Activated CD8-positive, alpha-beta memory T cell treated with anti-CD3 and anti-CD28 coated beads, Interleukin-2, amount 50 U/mL, for 24 hours (primary cell): Measurements from ENCODE around the gene HNF4A.
"Not testable (repeated sequence)": the region's sequence is repeated elsewhere in the genome, so short reads cannot be mapped to it uniquely, and the experiment has no call there.

Experiments used
- DNase-seq: peaks from one replicate; pipeline ENCODE4 v3.0.0-alpha.2; 2020; ENCODE audit errors: extremely low read depth

The HNF4A gene

DNA sequence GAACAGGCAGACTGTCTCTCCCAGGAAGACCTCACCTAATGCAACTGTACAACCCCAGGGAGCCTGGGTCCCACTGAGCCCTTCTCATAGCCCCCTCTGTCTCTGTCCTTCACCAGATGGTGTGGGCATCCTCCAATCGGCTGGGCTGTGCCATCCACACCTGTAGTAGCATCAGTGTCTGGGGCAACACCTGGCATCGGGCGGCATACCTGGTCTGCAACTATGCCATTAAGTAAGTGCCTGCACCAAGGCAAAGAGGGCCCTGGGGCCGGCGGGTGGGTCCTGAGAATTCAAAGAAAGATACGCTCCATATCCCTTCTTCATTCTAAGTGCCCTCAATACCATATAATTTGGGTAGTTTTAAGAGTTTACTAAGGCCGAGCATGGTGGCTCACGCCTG lies 10.4 kb upstream of the HNF4A start:
- DNase-seq: no peak

DNA sequence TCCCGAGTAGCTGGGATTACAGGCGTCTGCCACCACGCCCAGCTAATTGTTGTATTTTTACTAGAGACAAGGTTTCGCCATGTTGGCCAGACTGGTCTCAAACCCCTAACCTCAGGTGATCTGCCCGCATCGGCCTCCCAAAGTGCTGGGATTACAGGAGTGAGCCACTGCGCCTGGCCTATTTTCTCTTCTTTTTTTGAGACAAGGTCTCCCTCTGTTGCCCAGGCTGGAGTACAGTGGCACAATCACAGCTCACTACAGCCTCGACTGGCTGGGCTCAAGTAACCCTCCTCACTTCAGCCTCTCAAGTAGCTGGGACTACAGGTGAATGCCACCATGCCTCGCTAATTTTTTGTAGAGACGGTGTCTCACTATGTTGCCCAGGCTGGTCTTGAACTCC lies 9.6 kb upstream of the HNF4A start:
- DNase-seq: not testable (repeated sequence)

DNA sequence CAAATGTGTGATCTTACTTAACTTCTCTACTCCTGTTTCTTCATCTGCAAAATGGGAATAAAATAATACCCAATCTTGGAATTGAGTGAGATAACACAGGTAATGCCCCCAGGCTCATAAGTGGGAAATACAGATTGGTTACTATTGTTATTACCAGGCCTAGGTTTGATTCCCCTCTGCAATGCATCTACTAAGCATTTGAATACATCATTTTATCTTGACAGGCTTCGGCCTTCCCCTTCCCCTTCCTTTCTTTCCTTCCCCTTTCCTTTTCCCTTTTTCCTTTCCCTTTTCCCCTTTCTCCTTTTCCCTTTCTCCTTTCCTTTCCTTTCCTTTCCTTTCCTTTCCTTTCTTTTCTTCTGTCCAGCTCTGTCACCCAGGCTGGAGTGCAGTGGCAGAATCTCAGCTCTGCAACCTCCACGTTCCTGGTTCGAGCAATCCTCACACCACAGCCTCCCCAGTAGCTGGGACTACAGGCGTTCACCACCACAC lies 7.3 kb upstream of the HNF4A start:
- DNase-seq: no peak

DNA sequence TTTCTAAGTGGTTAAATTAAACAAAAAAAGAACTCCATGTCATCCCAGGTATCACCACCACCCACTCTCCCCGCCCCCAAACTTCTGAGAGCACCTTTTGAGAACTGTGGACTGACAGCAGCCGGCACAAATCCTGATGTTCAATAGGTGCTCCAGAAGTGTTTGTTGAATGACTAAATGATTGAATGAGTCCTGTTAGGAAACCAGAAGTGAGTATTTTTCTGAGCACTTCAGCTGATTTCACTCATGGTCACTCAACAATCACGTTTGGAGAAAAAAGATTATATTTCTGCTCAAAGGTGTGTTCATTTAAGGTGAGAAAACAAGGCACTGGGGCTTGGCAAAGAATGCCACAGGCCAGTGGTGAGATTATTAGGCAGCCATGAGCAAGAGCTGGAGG lies 6.2 kb upstream of the HNF4A start:
- DNase-seq: no peak

DNA sequence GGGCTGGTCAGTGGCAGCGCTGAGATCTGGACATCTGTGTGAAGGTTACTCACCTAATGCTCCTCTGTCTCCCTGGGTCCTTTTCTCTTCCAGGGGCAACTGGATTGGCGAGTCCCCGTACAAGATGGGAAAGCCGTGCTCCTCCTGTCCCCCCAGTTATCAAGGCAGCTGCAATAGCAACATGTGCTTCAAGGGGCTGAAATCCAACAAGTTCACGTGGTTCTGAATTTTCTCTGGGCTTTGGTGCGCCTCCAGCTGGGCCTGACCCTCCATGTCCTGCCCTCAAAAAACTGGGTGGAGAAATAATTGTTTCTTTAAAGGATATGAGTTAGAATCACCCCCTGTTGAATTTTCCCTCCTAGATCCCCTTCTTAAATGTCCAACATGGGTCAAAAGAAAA lies 4.9 kb upstream of the HNF4A start:
- no peak for DNase-seq

DNA sequence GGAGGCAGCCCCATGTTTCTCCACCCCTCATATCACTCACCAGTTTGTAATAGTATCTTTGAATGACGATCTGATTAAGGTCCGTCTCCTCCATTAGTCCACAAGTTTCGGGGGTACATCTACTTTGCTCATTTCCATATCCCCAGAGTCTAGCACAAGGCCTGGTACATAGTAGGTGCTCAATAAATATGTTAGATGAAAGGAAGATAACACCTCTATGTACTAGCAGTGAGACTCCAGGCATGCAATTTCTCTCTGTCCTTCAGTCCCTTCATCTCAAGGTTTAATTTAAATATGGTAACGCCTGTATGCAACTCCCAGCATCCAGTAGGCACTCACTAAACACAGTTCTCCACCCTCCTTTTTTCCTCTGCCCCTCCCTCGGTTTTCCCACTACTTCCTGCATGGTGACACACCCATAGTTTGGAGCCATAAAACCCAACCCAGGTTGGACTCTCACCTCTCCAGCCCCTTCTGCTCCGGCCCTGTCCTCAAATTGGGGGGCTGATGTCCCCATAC lies 461 bp upstream of the HNF4A start:
- DNase-seq: no peak

DNA sequence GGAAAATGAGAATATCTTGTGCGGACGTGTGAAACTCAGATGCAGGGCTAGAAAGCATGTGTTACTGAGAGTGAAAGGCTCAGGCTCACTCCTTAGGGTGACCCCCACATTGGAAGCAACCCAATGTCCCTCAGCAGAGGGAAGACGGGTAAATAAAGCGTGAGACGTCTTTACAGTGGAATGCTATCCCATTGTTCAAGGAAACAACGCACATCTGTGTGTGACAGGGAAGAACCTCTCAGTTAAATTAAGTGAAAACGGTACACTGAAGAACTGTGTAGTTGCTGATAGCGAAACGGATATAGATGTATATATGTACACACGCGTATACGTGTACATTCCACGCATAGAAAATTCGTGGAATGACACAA lies 839 bp downstream of the HNF4A start:
- no peak for DNase-seq

DNA sequence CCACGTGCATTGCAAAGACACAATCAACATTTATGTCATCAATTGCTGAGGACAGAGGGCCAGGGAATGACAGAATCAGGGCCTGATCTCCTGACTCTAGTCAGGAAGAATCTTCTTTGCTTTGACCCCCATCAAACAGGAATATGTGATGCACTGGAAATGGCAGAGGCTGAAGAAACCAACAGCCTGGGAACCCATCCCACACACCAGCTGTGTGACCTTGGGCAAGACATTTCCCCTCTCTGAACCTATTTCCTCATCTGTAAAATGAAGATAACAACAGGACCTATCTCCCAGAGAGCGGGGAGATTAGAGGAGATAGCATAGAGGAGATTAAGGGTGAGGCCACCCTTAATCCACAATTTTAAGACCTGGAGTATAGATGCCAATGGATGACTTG lies 1.5 kb downstream of the HNF4A start:
- DNase-seq: no peak

DNA sequence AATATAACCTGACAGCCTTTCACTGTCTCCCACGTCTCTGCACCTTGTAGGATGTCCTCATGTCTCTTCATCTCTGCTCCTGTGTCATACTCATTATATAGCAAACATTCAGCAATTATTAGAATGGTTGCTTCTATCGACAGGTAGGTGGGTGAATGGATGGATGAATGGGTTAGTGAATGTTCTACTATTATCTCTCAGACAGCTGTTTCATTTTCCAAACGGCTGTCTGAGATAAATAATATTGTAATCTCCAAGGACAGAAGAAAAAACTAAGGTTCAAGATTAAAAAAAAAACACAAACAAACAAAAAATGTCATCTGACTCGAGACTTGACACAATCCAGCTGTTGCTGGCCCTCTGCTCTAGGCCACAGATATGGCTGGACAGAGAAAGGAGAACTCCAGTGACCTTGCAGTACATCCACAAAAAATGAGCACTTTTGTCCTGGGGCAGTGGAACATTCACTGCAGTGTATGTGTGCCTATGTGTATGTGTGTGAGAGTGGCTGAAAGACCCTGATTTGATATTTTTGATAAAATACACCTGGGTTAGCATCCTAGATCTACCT lies 2.1 kb downstream of the HNF4A start:
- no peak for DNase-seq

DNA sequence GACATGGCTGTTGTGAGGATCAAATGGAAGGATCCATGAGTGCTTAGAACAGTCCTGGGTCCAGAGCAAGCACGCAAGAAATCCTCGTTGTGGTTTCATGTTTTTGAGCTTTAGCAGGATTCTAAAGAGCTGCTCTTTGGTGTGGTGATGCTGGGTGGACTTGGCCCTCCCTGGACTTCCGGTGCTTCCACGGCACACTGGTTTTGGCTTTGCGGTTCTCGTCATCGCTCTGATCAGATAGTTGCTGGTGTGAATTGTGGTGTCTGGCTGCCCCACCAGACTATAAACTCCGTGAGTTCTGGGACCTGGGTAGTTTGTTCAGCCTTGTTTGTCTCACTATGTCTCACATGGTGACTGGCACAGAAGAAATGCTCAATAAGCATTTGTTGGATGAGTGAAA lies 3.3 kb downstream of the HNF4A start:
- DNase-seq: no peak

DNA sequence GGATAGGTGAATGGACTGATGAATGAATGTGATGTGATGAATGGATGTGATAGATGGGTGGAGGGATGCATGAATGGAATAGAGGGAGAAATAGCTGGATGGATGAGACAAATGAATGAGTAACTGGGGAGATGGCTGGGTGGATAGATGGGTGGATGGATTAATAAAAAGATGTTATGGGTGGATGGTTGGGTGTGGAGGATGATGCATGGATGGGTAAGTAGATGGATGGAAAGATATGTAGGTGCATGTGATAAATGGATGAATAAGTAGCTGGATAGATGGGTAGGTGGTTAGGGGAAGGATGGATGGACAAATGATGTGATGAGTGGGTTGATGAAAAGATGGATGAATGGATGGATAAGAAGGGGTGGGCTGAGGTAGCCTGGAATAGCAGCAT lies 4.7 kb downstream of the HNF4A start:
- no peak for DNase-seq

DNA sequence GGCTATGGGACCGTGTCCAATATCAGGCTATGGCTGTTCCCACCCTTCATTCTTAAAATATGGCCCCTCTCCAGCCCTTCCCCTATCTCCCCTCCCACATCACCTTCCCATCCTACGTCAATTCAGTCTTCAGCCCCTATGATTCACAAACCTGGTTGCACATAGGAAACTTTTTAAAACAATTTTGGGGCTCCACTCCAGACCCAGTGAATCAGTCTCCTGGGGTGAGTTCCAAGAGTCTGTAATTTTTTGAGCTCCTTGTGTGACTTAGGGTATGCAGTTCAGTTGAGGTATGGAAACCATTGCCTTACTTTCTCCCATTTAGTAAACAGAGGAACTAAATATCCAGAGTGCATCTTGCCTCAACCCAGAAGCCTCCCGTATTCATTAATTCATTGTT lies 5.5 kb downstream of the HNF4A start:
- DNase-seq: no peak

DNA sequence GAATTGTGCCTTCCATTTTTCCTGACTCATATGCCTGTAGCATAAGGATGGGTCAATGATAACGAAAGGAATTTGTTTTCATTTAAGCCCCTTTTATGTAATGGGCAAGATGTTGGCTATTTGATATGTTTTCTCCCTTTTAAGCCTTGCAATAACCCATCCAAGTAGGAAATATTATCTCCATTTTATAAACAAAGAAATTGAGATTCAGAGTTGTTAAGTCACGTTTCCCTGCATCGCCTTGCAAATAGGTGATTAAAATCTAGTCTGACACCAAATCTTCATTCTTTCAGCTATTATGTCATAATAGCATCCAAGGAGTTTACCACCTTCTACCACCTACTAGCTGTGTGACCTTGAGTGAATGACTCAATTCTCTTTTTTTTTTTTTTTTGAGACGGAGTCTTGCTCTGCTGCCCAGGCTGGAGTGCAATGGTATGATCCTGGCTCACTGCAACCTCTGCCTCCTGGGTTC lies 7.0 kb downstream of the HNF4A start:
- DNase-seq: no peak

DNA sequence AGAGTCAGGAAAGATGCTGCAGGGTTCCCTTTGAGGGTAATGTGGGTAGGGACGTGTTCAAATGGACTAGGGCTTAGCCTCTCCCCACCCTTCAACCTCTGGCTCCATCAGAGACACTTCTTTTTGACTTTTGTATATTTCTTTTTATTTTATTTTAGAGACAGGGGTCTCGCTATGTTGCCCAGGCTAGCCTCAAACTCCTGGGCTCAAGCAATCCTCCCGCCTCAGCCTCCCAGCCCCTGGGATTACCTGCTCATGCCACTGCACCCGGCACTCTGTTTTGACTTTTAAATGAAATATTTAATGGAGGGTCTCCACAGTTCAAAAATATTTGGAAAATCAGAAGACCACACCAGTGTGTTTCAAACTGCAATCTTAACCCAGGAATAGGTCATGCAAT lies 8.6 kb downstream of the HNF4A start:
- DNase-seq: no peak

DNA sequence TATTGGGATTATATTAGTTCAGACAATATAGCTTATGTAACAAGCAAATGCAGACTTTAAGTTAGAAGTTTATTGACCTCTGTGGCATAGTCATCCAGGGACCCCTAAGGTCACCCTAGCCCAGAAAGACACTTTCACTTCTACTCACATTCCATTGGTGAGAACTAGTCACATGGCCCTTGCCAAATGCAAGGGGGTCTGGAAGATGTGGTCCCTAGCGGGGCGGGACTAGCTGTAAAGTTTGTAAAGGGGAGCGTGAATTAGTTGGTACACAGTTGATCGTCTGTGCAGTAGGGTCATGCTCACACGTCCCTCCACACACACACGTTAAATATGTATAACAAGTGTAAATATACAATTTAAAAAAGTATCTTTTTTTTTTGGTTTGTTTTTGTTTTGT lies 9.3 kb downstream of the HNF4A start:
- DNase-seq: no peak

DNA sequence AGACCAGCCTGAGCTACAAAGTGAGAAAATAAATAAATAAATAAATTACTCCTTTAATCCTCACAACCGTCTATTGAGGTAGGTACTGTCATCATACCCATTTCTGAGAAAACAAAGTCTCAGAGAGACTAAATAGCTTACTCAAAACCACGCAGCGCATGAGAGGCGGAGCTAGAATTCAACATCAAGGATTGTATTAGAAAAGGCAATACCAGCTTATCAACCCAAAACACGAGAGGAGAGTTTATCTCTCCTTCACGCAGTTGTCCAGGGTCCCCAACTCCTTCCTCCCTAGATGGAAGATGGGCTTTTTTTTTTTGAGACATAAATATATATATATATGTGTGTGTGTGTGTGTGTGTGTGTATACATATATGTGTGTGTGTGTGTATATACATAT lies 12.2 kb downstream of the HNF4A start:
- DNase-seq: no peak

DNA sequence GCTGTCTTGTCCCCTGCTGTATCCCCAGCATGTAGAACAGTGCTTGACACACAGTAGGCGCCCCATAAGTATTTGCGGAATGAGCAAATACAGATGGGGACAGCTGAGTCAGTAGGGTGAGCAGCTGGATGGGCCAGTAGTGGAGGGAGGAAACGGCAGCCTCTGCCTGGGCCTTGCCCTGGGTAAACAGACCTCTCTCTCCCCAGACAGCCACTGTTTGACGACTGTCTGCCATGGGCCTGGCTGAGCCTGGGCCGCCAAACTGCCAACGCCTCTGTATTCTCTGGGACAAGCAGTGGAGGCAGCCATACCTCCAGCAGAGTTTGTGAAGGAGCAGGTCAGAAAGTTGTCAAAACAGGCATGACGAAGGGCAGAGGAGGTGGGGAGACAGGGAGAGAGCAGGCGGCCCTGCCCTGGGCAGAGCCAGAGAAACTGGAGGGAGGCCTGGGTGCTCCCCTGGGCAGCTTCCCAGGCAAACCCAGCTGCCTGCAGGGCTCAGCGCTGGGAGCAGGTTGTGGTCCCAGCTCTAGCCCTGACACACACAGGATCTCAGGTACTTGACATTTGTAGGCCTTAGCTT lies 15.2 kb downstream of the HNF4A start:
- no peak for DNase-seq

DNA sequence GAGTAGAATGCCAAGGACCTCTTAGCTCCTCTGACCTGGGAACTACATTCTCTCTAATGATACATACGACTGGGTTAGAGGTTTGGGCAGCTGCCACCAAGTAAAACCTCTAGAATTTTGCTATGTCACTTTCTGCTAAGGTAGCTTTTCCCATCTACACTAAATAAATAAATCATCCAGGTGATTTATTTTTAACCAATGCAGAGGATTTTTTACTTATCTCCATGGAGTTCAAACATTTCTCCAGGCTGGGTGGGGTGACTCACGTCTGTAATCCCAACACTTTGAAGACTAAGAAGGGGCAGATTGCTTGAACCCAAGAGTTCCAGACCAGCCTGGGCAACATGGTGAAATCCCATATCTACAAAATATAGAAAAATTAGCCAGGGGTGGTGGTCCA lies 27.1 kb downstream of the HNF4A start:
- no peak for DNase-seq

DNA sequence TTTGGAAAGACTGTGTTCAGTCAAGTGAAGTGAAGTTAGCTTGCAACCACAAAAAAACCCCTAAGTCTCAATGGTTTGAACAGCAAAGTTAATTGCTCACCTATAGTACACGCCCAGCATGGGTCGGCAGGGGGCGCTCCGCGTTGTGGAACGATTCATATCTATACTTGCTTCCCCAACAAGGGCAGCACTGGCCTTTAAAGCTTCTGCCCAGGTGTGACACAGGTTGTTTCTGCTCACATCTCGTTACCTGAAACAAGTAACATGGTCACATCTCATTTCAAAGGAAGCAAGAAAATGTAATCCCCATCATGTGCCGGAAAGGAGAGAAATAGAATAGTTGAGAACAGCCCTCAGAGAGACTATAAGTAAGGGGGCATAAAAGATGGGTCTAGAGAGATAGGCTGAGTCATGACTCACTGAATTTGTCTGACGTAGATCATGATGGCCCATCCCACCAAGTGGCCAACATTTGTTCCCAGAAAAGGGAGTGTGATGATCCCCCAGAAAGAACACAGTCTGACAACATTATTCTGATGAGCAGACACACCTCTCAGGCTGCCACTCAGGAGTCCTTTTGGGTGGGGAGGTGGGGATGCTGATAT lies 29.0 kb downstream of the HNF4A start:
- DNase-seq: peak; percentile 66

DNA sequence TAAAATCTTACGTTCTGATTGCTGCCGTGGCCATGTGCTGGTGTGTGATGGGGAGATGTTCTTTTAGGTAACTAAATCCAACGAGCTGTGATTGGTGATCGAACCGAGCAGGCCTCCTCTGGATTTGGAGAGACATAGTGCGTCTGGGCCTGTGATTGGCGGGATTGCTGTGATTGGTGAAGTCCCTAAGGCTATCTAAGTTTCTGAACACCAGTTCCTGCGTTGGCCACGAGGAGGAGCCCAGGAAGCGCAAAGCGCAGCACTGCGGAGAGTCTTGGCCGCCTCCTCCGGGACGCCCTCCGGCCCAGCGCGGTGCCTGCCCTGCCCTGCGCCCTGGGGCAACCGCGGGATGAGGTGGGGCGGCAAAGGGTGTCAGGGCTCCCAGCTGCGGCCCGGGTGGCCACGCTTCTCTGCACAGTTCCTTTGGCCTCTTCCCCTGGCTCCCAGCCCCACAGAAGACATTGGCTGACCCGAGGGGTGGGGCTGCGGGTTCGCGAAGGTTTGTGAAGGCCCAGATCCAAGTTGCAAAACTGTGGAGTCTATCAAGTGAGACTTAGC lies 33.0 kb downstream of the HNF4A start:
- DNase-seq: peak; percentile 29

DNA sequence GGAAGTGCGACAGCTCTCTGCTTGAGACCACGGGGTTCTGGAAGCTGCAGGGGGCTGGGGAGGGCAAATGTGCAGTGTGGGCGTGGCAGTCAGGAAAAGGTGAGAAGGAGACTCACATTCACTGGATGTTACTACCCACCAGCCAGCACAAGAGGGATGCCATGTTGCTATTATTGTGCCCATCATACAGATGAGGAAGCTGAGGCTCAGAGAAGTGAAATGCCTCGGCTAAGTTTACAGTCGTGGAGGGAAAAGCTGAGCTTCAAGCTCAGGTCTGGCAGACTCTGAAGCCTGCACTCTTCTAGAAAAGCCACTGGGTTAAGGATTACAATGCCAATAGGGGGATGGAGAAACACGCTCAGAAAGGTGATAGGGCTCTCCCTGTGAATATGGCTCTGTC lies 34.4 kb downstream of the HNF4A start:
- no peak for DNase-seq

DNA sequence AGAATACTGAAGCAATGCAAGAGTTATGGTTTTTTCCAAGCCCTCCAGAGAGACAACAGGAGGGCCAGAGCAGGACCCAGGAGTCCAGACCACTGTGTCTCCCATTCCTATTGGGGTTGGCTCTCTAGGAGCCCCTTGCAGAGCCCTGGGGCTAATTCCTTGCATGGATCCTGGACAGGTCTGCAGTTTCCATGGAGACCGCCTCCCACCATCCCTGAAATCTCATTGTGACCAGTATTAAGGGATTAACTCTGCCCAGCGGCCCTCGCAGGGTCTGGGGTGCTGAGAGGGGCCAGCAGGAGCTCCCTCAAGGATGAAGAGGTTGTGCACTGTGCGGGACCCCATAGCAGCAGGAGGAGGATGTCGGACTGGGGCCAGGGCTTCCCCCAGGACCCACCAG lies 34.8 kb downstream of the HNF4A start:
- DNase-seq: no peak

DNA sequence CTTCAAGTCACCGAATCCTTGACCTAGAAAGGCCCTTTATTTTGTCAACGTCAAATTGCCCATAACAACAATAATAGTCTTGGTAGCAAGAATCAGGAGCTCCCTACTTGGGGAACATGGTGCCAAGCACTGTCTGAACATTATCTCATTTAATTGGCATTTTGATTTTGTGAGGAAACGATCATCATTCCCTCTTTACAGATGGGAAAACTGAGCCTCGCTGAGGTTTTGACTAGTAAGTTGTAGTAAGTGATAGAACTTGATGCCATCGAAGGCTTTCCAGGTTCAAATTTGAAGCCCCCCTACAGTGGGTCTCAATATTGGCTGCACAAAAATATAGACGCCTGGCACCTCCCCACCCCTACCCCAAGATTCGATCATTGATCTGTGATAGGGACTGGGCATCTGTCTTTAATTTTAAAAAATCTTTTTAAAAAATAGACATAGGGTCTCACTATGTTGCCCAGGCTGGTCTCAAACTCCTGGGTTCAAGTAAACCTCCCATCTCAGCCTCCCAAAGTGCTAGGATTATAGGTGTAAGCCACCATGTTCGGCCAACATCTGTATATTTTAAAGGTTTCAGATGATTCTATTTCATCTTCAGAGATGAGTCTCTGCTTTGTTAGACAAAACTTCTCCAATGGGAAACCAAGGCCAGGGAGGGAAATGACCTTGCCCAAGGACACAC lies 36.7 kb downstream of the HNF4A start:
- DNase-seq: no peak
